ENCODE data around the gene NEO1. TPM values are rescaled to one million over a fixed set of nuclear protein-coding genes. Genes with fewer than 3 reads are reported as not detected.

NEO1 gene
- total and polyA plus RNA-seq, 9 of the 15 experiments (the other 6 are each of a cell fraction or from before 2014, with no cell fraction given), result 0.08 to 1.7 (median 0.48) TPM

GRCh38 chr15:73034221-73034620, 18.0 kb upstream of the NEO1 start (continued):
- no peak for TF ChIP-seq ZNF318 (IDR thresholded peaks at IDR 0.05; ENCODE audit: borderline replicate concordance in 1 of 2, low read depth in 1 of 2)
- no peak for TF ChIP-seq ZC3H11A (IDR thresholded peaks at IDR 0.05; ENCODE audit: low read depth, low read length)
- no peak for TF ChIP-seq SMAD3 (CRISPR knock-in tag; conservative IDR thresholded peaks at IDR 0.05)
- TF ChIP-seq ZNF696 (CRISPR knock-in tag; conservative IDR thresholded peaks at IDR 0.05), result no peak
- no peak for TF ChIP-seq ZNF354B (CRISPR knock-in tag; IDR thresholded peaks at IDR 0.05)
- TF ChIP-seq NFXL1 (CRISPR knock-in tag; IDR thresholded peaks at IDR 0.05), result no peak
